Activated CD4-positive, alpha-beta T cell treated with anti-CD3 and anti-CD28 coated beads for 1 hour (primary cell): ENCODE results near the gene CDC45.

Experiments
- DNase-seq: peaks from one replicate; pipeline ENCODE4 v3.0.0-alpha.2; 2020

CDC45 gene

DNA sequence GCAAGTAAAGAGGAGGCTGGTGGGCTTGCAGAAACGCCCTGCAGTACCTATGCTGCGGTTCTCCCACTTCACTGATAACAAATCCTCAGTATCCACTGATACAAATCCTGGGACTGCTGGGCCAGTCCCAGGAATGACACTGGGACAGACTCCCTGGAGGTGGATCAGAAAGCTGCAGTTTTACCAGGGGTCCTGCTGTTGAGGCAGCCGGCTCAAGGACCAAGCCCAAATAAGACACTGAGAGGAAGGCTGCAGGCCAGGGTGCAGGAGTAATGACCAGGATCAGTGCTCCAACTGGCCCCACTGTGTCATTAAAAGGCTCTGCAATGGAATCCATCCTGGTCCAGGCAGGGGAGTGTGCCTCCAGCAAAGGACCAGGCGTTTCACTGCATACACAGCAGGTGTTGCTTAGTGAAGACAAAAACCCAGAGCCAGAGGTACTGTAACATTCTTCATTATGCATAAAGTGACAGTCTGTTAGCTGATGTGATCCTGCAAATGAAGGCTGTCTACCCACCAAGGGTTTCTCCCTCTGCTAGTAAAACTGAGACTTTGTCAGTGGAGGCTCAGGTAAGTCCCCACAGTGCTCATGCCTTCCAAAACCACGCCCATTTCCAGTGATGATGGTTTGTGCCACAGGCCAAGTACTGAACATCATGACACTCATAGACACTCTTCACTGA lies 30.8 kb upstream of the CDC45 start:
- DNase-seq, result no peak

DNA sequence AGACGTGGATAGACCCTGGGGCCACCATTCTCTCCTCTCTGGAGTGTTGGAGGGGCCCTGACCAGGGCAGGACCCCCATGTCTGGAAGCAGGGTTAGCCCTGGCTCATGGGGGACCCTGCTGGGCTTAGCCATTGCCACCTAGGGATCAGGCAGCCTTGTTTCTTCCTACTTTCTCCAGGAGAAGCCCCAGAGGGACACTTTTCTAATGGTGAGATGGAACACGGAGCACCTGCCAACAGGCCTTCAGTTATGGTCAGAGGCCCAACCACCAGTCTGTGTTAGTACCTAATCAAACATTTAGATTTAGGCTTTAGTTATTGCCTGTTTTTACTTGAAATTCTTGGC lies 30.3 kb upstream of the CDC45 start:
- DNase-seq, result no peak

DNA sequence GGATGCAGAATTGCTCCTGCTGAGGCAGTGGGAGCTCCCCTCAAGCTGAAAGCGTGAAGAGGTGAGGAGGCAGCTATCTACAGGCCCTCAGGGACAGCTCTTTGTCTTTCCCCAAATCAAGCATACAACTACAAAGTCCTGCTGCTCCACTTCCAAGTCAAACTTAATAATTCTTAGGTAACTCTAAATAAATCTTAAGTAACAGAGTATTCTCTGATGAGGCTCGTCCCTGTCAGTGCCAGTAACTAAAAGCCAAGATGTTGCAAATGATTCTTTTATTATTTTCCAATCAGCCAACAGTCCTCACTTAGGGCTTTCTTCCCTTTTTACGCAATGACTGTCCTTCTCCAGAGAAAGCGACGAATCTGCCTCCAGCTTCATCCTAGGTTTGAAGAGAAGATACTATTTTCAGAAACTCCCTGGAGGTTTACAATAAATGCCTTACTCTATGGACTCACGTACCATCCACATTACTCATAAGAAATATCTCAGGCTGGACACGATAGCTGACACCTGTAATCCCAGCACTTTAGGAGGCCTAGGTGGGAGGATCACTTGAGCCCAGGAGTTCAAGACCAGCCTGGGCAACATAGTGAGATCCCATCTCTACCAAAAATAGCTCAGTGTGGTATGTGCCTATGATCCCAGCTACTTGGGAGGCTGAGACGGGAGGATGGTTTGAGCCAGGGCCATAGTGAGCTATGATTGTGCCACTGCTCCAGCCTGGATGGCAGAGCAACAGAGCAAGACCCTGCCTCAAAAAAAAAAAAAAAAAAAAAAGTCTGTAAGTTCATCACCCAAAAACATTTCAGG lies 29.2 kb upstream of the CDC45 start:
- DNase-seq, result no peak

DNA sequence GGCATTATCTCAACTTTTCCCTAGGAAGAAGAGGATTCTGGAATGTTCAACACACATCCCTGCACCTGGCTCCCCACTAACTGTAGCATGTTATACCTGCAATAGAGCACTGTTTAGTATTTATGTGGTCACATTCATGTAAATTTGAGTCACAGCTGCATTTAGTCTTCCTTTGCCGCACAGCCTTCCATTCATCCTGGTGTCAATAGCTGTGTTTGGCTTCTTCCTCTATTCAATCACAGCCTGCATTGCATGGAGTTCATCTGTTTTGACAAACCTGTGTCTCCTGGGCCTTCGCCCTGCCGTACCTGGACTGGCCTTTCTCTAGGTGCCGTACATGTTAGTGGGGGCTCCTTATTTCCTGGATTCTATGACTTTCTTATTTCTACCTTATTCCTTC lies 28.1 kb upstream of the CDC45 start:
- DNase-seq, result no peak

DNA sequence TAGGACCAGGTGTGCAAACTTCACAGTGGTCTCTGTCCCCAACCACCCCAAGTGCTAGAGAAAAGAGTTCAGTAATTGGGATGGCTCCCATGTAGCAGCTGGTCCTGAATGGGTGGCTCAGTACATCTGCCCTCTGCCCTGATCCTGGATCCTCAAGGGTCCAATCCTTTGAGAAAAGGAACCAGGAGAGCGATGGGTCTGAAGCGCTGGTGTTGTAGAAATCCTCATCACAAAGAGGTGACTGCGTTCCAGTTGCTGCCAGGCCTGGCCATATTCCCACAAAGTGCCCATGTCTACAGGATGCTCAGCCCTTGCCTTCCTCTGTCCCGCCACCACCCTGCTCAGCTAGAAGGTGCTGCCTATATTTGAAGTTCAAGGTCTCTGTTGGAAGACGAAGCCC lies 26.0 kb upstream of the CDC45 start:
- no peak for DNase-seq

DNA sequence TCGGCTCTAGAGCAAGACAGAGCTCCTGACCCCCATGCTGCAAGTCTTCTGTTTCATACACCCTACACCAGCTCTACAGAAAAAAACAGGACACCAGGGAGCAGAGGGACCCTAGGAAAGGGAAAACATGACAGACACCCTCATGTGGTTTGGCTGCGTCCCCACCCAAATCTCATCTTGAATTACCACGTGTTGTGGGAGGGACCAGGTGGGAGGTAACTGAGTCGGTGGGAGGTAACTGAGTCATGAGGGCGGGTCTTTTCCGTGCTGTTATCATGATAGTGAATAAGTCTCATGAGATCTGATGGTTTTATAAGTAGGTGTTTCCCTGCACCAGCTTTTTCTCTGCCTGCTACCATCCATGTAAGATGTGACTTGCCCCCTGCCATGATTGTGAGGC lies 25.6 kb upstream of the CDC45 start:
- no peak for DNase-seq

DNA sequence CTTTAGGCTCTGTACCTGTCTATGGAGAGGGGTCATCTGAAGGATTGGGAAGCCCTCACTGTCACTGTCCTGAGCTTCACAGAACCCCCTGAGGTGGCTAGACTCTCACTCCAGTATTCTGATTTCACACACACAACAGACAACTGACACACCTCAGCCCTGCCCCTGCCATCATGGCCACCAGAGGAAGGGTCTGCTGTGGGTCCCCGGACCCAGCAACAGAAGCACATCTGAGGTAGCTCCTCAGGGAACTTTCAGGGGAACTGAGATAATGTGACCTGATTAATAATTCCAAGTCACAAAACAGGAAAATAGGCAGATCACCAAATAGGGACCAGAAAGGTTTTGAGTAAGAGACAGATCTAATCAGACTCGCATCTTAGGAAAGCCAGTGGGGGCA lies 24.7 kb upstream of the CDC45 start:
- DNase-seq, result no peak

DNA sequence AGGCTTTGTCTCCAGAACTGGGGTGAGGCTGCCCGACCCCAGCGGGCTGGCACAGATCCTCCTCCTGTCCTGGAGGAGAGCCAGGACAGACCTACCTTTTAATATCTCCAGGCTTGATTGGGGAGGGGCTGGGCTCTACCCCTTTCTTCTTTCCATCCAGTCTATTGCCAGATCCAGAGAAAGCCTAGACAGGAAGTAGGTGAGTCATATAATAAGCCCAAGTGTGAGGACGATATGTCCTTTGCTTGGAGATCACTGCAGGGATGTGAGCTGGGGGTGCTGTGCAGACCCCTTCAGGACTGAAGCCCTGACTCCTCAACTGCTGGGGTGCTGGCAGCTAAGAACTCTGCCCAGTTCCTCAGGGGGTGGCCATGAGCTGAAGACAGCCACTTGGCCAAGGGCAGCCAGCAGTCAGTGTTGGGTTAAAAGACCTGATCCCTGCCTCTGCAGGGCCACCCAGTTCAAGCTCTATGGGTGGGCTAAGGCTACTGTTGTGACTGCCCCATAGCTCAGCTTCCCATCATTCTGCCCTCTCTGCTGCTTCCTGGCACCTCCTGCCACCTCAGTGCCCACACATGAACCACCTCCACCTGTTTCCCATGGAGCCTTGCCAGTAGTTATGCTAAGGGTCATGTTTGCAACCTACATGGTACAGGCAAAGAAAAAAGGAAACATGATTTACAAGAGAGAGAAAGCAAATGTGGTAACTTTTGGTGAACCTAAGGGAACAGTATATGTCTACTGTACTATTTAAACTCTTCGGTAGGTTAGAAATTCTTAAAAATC lies 23.9 kb upstream of the CDC45 start:
- no peak for DNase-seq

DNA sequence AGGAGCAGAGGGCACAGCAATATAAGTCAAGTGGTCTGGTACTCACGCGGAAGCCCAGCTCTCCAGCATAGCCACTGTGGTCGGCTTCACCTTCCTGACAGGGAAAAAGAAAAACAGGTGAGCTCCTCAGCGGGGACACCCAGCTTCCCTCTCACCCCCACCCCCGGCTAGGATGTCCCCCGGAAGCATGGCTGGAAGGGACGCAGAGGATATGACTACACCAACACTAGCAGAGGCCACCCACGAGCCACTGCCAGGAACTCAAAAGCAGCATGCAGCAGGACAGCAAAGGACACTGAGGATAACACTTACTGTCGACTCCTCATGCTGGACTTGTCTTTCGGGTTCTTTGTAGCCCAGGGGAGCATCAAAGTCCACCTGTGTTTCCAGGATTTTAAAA lies 23.2 kb upstream of the CDC45 start:
- DNase-seq, result no peak

DNA sequence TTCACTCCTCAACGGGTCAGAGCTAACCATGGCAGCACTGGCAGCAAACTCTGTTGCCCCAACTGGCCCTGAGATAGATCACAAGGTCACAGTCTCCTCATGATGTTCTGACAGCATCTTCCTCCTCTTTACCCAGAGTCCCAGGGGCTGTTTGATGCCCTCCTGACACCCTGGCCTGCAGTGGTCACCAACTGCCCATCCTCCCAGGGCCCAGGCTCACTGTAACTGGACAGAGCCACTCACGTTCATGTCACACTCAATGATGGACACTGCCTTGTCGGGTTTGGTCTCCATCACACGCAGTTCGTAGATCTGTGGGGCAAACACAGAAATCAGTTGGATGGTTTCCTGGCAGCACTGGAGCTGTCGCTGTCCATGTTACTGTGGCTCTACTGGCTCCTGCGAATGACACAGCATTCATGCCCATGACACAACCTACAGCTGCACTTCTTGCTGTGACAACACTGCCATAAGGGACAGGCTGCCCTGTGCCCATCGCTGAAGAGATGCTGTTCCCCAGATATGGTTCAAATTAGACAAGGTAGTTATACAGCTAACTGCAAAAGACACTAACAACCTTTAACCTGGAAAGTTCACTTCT lies 21.8 kb upstream of the CDC45 start:
- DNase-seq, result no peak

DNA sequence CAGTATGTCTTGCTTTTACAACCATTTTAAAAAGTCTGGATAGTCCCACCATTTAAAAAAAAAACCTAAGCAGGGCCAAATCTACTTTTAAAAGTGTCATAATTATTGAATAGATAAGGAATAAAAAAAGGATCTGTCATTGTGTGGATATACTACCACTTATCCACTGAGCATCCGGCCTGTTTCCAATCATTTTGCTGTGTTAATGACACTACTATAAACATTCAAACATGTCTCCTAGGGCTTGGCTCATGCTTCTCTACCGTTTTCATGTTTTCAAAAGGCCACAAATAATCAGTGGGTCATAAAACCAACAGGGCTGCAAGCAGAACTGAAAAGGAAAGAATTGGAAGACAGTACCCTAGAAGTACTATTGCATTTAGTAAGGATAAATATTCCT lies 19.7 kb upstream of the CDC45 start:
- DNase-seq, result no peak

DNA sequence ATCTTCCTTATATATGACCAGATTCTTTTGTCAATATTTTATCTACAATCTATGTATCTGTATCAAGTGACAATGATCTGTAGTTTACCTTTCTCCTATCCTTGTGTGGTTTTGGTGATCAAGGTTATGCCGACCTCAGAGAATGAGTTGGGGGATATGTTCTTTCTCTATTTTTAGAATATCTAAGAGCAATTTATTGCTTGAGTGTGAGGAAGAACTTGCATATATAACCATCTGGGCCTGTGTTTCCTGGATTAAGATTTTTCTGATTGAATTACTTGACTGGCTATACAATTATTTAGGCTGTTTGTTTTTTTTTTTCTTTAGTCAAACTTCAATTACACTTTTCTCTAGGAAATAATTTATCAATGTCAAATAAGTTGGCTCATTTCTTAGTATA lies 18.2 kb upstream of the CDC45 start:
- DNase-seq, result no peak

DNA sequence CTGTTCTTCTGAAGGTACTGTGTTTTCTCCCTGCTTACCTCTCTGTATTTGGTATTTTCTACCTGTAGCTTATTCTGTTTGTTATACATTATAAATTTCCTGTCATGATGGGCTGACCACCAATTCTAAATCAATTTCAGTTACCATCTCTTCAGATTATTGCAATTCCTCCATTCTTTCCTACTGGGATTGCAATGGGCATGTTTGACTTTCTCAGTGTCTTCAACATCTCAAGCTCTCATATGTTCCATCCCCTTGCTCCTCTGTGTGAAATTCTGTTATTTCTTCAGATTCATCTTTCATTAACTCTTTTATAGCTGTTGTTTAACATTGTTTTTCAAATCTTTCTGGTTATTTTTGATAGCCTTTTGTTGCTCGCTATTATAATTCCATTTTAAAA lies 16.7 kb upstream of the CDC45 start:
- DNase-seq, result no peak

DNA sequence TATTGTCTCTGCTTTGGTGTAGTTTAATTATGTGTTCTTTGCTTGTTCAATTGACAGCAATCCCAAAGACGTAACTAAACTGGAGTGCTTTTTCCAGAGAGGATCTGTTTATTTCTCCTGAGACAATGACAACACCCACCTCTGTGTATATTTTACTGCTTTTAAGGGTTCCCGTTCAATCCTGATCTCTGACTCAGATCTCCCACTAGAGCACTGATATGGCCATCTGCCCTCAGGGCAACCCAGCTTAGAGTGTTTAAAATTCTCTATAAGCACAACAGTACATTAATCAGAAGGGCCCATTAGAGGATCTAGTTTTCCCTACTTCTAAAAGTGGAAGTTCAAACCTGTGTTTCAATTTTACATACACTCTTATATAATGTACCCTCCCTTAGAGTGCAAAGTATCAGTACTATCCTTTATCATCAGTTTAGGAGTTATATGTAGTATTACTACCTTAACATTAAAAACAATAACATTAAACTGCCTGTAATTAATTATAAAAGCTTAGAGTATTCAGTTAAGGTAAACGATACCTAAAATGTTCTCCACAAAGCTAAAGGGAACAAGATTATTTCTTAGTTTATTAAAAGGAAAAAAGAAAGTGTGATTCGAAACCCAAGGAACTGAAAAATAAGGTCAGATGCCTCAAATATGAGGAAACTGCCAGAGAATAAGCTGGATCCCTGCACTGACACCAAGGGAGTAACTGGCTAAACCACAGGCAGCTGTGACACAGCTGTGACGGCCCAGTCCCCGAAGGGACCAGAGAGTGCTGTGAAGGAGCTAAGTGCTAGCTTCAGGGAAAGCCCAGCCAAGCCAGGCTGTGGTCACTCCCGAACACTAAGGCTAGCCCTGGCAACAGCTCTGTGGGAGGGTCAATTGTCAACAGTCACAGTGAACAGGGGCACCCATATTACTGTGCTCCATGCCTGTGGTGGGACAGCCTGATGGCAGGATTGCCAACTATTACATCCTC lies 15.9 kb upstream of the CDC45 start:
- no peak for DNase-seq

DNA sequence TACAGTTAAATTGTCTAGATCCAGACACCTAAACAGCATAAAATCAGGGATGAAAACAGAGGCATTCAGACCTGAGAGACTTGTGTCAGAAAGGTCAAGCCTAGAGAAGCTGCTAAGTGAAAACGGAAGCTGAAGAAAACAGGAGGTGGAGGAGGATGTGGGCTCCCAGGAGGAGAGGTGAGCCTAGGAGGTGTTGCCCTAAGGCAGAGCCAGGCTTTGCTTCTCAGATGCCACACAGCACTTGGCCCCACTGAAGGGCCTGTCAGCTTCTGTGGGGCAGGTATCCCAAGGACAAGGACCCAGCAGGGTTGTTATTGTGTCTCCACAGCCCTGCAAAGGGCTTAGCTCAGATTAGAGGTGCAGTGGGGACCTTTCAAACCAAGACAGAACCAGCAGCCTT lies 15.2 kb upstream of the CDC45 start:
- no peak for DNase-seq

DNA sequence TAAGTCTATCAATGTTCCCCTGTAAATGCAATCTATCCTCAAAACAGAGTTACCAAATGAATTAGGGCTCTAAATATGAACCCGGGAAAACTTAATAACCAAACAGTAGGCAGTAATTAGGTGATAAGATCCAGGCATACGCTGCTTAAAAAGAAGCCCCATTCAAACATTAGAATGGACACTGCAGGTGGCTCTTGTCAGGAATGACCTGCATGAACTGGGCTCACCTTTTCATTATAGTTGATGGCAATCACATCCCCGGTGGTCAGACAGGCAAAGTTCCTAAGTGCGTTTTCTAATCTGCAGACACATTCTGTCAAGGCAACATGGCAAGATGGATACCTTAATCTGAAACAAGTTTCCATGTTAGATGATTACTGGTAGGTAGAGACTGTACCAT lies 14.7 kb upstream of the CDC45 start:
- no peak for DNase-seq

DNA sequence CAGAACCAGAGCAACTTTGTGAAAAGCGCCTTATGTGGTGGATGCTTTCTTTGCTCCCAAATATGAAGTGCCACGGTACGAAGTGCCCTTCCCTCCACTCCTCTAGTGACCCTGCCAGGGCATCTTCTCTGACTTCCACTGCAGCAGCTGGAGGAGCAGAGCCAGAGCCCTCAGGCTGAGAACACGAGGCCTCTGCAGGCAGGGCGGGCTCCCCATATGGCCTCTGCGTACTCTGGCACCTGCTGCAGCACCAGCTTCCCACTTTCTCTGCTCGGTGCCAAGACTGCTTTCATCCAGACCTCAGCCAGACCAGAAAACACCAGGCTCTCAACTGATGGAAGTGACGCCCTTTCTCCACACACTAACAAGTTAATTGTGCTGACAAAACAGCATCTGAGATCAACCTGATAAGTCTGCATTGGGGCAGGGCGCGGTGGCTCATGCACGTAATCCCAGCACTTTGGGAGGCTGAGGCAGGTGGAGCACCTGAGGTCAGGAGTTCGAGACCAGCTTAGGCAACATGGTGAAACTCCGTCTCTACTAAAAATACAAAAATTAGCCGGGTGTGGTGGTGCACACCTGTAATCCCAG lies 13.5 kb upstream of the CDC45 start:
- DNase-seq, result no peak

DNA sequence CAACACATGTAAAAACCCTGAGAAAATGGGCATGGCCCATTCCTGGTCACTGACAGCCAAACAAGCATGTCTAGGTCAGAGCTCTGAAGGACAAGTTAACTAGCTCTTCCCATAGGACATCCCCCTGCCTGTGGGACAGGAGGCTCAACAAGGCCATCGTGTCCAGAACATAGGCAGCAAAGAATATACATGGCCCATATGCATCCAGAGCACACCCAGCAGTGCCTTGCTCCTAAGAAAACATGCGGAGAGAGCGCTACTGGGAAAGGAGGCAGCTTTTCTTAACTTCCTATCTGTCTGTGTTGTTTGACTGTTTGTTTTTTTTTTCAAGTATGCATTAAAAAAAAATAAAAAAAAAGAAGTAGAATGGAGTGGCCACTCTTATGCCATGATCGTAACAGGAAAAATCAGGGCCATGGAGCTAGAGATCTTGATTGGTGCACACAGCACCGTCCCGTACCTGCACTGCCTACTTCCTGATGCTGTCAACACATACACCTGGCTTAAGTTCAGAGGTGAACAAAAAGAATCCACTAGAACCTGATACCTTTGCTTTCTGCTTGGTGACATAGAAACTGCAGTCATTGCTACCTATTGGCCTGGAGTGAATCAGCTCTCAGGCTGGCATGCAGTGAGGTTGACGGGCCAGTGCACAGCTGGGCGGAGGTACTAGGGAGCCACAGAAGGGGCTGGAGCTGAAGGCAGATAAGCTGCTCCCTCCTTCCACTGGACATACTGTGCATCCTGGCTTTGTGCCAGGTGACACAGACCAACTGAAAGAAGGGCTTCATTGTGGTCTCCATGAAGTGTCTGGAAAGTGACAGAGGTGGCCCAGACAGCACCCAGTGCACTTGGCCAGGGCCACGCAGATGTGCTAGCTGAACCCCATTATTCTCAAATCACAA lies 12.6 kb upstream of the CDC45 start:
- no peak for DNase-seq

DNA sequence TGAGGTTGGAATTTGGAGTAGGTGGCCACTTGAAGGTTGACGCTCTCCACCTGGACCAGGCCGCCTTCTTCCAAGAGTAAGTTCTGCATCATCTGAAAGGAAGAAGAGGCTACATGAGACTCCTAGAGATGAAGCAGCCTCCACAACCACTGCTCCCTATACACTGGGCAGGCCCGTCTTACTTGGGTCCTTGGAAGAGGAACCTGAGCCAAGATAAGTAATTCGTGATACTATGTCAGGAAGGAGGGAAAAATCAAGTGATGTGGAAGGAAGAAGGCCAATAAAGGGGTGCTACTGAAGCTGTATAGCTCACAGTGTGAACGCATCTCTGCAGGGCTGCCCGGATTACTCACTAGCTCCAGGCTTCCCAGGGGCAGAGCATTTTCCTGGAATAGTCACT lies 11.8 kb upstream of the CDC45 start:
- no peak for DNase-seq

DNA sequence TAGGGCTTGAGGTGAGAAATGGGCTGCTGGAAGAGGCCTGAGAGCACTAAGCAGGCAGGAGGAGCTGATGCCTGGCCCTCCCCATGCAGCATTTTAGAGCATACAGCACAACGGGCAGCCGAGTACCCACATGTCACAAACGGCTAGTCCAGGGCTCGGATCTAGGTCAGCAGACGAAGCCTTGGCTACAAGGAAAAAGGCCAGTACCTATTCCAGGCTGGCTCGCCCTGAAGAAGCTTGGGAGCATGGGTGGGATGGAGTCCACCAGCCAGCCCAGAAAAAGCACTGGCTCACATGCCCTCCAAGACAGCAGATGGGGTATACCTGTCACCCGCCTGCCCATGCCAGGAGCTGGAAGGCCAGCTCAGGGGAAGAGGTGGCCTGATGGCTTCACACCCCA lies 10.3 kb upstream of the CDC45 start:
- DNase-seq, result no peak

DNA sequence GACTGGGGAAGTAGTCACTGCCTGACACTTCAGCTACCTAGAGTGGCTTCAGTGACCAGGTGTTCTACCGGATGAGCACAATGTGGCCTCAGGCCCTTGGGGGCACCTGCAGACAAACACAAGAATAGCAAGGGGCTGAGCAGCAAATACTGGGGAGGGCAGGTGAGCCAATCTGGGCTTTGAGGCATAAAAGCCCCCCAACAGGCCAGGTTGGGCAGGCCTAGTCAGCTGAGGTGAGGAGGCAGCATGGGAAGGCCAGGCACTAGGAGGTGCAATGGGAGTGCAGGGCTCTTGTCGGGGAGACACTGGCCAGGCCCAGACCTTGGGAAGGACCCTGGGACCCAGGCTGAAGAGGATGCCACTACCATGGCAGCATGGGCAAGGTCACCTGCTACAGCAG lies 9.7 kb upstream of the CDC45 start:
- DNase-seq, result no peak
